HuH-7.5 (cell line): ENCODE results near the gene BMF.

Source experiments
- DNase-seq: peaks from one replicate; pipeline ENCODE4 v3.0.0; 2011; ENCODE audit warnings: low spot score

Gene BMF

DNA sequence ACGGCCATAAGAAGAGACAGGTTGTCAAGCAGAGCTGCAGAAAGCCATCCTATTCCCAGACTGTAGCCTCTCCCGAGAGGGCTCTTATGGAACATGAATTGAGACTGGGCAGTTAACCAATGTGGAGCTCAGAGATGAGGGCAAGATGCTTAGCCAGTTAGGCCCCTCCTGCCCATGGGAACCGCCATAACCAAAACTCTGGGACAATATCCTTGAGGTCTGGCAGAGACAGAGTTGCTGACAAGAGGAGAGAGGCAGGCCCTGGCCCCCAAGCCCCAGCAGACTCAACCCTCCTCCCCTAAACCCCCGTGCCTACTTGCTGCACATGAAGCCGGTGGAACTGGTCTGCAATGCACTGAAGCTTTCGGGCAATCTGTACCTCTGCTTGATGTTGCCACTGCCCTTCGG is 4.8 kb downstream of the BMF start:
- DNase-seq, result no peak

DNA sequence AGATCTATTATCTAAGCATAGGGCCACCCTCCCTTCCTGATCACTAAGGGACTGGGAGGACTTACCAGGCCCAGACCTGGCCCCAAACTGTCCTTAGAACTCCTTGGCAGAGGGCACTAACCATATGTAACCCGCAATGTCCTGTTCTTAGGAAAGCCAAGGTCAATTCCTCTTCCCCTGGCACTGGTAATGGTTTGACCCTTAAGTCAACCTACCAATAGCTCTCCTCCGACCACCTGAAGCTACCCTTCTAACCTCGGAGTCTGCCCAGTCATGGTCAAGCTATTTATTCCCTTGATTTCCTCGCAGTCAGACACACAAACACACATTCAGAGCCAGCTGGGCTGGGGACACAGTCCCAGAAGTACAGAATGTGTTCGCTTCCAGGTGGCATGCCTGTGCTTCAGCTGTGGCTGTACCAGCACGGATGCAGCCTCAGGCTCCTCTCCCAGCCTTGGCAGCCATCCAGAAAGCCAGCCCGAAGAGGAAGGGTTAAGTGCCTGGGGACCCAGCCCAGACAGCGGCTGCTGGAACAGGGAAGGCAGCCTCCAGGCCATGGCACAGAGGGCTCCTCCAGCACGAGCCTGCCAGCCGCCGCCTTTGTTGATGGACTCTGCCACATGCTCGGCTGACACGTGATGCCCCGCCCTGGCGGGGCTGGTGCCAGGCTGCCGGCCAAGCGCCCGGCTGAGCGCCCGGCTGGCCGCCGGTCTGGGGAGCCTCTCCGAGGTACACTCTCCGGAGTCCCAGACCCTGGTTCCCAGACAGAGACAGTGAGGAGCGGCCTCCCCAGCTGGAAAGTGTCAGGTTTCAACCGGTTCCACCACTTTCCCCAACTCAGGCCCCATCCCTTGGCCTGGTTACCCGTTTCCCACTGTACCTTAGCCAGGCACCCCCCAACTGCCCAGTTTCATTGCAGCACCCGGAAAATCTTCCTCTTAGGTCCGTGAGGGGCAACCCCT is 5.5 kb downstream of the BMF start:
- no peak for DNase-seq

DNA sequence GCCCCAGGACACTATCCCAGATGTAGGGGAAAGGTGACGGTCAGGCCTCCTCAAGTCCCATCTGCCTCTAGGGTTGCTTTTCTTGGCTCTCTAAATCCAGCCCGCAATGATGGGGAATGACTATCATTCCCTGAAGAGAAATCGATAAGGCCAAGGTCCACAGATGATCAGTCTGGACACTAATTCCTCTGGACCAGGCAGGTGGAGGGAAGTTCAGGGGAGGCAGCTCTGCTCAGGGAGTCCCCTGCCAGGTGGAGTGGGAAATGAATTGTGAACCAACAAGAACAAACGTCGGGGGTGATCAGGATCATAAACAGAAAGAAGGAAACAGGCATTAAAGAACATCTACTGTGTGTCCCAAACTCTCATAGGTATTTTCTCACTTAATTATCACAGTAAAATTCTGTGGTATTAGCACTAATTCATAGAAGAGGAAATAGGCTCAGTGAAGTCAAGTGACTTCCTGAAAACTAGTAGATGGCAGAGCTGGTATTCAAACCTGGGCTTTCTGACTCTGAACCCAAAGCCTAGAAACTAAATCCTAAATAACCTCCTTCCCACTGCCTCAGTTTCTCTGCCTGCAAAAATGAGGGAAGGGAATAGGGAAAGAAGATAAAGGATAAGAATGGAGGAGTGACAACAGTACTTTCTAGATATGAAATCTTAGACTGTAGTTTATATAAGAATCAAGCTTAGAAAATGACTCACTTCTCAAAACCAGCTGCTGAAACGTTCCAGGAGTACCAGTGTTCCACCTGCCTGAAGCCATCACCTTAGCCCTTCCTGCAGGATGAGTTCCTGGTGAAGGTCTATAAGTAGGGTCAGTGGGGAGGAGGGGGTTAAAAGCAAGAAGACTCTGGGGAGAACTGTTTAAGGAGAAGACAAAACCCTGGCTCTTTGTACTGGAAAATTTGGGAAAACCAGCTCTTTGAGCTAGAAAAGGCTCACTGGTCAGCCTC is 7.5 kb downstream of the BMF start:
- no peak for DNase-seq

- no peak for DNase-seq
These were observed 8.3 kb downstream of the BMF start for GRCh38 chr15:40100123-40100946.

GRCh38 chr15:40098489-40099261 is 10.0 kb downstream of the BMF start:
- peak; percentile 94 for DNase-seq

- no peak for DNase-seq
These were observed 10.7 kb downstream of the BMF start for GRCh38 chr15:40097968-40098476.

DNA sequence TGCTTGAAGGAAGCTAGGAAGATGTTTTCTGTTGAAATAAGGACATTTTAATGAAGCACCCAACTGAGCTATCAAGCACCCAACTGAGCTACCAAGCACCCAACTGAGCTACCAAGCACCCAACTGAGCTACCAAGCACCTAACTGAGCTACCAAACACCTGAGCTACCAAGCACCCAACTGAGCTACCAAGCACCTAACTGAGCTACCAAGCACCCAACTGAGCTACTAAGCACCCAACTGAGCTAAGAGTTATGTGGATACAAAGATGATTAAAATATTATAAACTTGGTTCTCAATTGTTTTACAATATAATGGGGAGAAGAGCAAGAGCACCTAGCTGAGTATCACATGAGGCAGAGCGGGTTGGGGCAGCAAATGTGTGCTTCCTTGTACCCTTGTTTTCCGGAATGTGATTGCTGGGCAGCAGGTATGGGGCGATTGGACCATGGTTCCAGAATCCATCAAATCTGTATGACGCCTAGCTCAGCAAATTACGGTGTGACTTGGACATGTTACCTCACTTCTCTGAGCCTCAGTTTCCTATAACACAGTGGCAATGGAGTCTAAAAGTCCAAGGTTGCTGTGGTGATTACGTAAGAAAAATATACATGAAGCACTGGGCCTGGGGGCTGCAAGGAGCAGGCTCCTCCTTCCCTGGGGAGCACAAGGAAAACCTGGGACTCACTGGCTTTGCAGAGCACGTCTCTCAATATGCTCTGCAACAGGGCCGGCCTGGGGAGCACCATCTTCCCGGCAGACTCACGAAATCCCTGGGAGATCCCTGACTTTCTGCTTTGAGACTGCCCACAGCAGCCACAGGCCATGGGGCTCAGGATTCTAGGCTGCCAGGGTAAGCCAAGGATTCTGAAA is 11.3 kb downstream of the BMF start:
- DNase-seq, result no peak

GRCh38 chr15:40096094-40096891 is 12.4 kb downstream of the BMF start:
- DNase-seq, result no peak

- DNase-seq, result no peak
These were observed 13.1 kb downstream of the BMF start for GRCh38 chr15:40095371-40096093.

- DNase-seq, result no peak
These were observed 14.5 kb downstream of the BMF start for GRCh38 chr15:40094156-40094555.

DNA sequence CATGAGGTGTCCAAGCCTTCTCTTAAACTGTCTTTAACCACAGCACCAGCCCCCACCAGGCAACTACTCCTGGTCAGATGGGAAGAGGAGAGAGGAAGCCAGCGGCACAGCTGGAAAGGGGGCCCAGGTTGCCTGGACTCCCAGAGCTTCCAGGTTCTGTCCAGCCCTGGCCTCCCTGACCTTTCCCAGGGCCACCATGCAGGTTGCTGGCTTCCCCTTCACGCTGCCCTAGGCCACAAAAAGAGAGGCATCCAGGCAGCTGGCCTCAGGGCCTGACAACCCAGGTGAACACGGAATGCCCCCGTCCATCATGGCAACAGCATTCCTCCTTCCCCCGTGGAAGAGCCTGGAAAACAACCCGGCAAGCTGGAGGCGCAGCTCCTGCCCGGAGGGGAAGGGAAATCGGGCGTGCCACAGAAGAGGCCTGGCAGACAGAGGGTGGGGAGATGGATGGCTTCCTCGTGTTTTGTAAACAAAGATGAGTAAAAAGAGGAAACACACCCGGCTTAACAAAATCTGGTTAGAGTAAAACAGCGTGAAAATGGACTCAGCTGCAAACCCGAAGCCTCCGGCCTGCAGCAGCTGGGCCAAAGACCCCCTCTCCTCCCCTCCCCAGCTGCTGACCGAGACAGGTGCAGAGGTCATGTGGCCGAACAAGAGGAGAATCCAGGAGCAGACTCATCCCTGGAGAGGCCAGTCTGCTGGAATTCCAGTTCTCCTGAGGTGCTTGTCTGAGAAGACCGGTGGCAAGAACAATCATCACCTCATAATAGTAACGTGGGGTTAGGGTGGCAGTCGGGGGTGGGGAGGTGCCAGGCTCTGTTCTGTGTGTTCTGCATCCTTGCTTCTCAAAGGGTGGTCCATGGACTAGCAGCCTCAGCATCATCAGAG is 15.5 kb downstream of the BMF start:
- no peak for DNase-seq

GRCh38 chr15:40092256-40092978 is 16.3 kb downstream of the BMF start:
- DNase-seq, result no peak

GRCh38 chr15:40091861-40092255 is 16.8 kb downstream of the BMF start:
- DNase-seq, result no peak

DNA sequence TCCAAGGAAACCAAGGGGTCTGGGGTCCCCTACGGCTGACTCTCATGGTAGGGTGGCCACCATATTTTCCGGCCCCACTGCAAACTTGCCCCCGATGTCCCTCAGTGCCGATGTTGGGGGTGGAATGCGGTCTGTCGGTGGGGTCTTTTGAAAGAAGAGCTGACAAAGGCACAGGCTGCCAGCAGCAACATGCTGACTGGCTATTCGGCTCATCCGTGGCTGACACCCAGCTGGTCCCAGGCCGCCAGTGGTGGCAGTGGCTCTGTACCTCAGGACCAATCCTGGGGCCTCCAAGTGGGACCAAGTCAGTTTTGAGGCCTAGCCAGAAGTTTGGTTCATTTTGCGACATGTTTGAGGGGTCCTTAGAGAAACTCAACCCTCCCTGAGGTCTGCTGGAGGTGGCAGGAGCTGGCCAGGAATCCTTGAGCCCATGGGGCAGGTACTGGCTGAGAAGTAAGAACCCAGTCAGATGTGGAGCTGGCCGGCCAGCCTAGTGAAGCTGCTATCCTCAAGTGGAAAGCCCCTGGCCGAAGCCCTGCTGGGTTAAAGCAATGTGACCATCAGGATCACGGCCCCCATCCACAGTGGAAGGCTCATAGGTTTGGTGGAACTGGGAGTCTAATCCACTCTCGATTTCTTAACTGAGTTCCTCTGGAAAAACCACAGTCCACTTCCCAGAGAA is 17.8 kb downstream of the BMF start:
- no peak for DNase-seq

- no peak for DNase-seq
These were observed 19.5 kb downstream of the BMF start for GRCh38 chr15:40088929-40089755.
